HCT116 (cell line): ENCODE data around the gene WBP1. TPM values are rescaled to one million over a fixed set of nuclear protein-coding genes. Genes with fewer than 3 reads are reported as not detected.

ENCODE experiments used
- ATAC-seq: fragments of 200-7000 bp; cut with Tn5 transposase; 2 replicates; pipeline ENCODE4 v1.9.1; 2020; ENCODE audit warnings: mild to moderate bottlenecking, moderate library complexity
- BruUV-seq: library from RNA; stranded (reverse); fragments of 400-500 nt; replicated peaks from 2 replicates; lab custom pipeline; 2021; lab: Mats Ljungman, UMichigan
- CTCF ChIA-PET: fragments of 300-600 bp; sonication (Branson Sonifier 250); formaldehyde crosslinking; loops from one replicate; lab custom pipeline; 2021; ENCODE audit warnings: antibody characterized with exemption; lab: Charles Lee
- POLR2A ChIA-PET: fragments of 300-600, 350-600 bp; sonication (Branson Sonifier 250); formaldehyde crosslinking; loops from one replicate; lab custom pipeline; 2021; ENCODE audit warnings: antibody characterized with exemption; lab: Charles Lee
- RAD21 ChIA-PET, 2 experiments: fragments of 300-600 bp; sonication (Branson Sonifier 250); formaldehyde crosslinking; loops; one replicate each; lab custom pipeline; 2023; ENCODE audit warnings: low total read pairs in 2 of 2; ENCODE audit not compliant: uncharacterized antibody in 2 of 2, unreplicated experiment in 2 of 2, low non-redundant PET in 1 of 2; lab: Charles Lee
- DNase-seq: peaks from one replicate; pipeline ENCODE4 v3.0.0-alpha.2; 2010; ENCODE audit warnings: low read depth, low spot score
- H2AFZ ChIP-seq: fragments of 200-600 bp; shearing (Covaris generic), sonication (generic); 2 replicates; pipeline ENCODE4 v1.6.1; 2017; ENCODE audit warnings: low read depth, mixed run types, mixed read lengths, antibody characterized with exemption, low read length; ENCODE audit not compliant: poor library complexity, severe bottlenecking
- H3K27ac ChIP-seq: 2 replicates; pipeline ENCODE4 v1.5.1; 2012; ENCODE audit warnings: low read depth, low read length
- H3K27me3 ChIP-seq: fragments of 200-600 bp; sonication (generic); 2 replicates; pipeline ENCODE4 v1.6.1; 2016; ENCODE audit warnings: mixed run types, low read length, mixed read lengths; ENCODE audit not compliant: insufficient read depth
- H3K36me3 ChIP-seq, 2 experiments: fragments of 200-500 bp in 1 of 2; fragments of 200-600 bp in 1 of 2; sonication (Bioruptor generic) in 1 of 2; sonication (generic) in 1 of 2; 2 replicates each; pipeline versions ENCODE4 v1.5.1 to v1.6.1; 2014 to 2016; ENCODE audit warnings: low read length in 2 of 2, inconsistent platforms in 1 of 2, mixed read lengths in 1 of 2, mixed run types in 1 of 2; ENCODE audit not compliant: insufficient read depth in 2 of 2, control insufficient read depth in 1 of 2
- H3K4me1 ChIP-seq, 2 experiments: fragments of 200-600 bp in 1 of 2; sonication (generic) in 1 of 2; 2 replicates each; pipeline versions ENCODE4 v1.5.1 to v1.6.1; 2012 to 2017; ENCODE audit warnings: low read length in 2 of 2, inconsistent platforms in 1 of 2, mild to moderate bottlenecking in 1 of 2, mixed read lengths in 1 of 2, mixed run types in 1 of 2, moderate library complexity in 1 of 2; ENCODE audit not compliant: insufficient read depth in 2 of 2, control insufficient read depth in 1 of 2
- H3K4me2 ChIP-seq: fragments of 200-600 bp; sonication (generic); 2 replicates; pipeline ENCODE4 v1.6.1; 2017; ENCODE audit warnings: mixed run types, low read length, mixed read lengths
- H3K4me3 ChIP-seq, 2 experiments: fragments of 200-600 bp in 1 of 2; sonication (generic) in 1 of 2; replicated peaks in 1 of 2; 2 replicates each; pipeline ENCODE4 v1.5.1; 2011 to 2016; ENCODE audit warnings: low read length in 2 of 2, control low read depth in 1 of 2, low read depth in 1 of 2, mild to moderate bottlenecking in 1 of 2, mixed read lengths in 1 of 2, mixed run types in 1 of 2
- H3K79me2 ChIP-seq: fragments of 200-600 bp; sonication (generic); 2 replicates; pipeline ENCODE4 v1.6.1; 2017; ENCODE audit warnings: mild to moderate bottlenecking, mixed run types, low read length, moderate library complexity, mixed read lengths; ENCODE audit not compliant: insufficient read depth
- H3K9ac ChIP-seq: fragments of 200-600 bp; sonication (generic); 2 replicates; pipeline ENCODE4 v1.6.1; 2016; ENCODE audit warnings: low read length, mixed read lengths
- H3K9me2 ChIP-seq: fragments of 200-600 bp; sonication (generic), shearing (Covaris generic); 2 replicates; pipeline ENCODE4 v1.6.1; 2017; ENCODE audit warnings: mixed run types, mild to moderate bottlenecking, moderate library complexity; ENCODE audit not compliant: insufficient read depth
- H3K9me3 ChIP-seq, 2 experiments: fragments of 200-500 bp in 1 of 2; fragments of 200-600 bp in 1 of 2; sonication (Bioruptor generic) in 1 of 2; sonication (generic) in 1 of 2; 2 replicates each; pipeline ENCODE4 v1.6.1; 2014 to 2017; ENCODE audit warnings: low read length in 2 of 2, mixed read lengths in 2 of 2, inconsistent platforms in 1 of 2, low read depth in 1 of 2, mild to moderate bottlenecking in 1 of 2, mixed run types in 1 of 2, moderate library complexity in 1 of 2; ENCODE audit not compliant: control insufficient read depth in 1 of 2, insufficient read depth in 1 of 2
- H4K20me1 ChIP-seq: fragments of 200-600 bp; sonication (generic), shearing (Covaris generic); 2 replicates; pipeline ENCODE4 v1.6.1; 2017; ENCODE audit warnings: mixed run types, mild to moderate bottlenecking, moderate library complexity; ENCODE audit not compliant: insufficient read depth
- ATF3 ChIP-seq: IDR thresholded peaks from 2 replicates; pipeline ENCODE4 v1.6.1; 2012
- CBX3 ChIP-seq: IDR thresholded peaks from 2 replicates; pipeline ENCODE4 v1.6.1; 2012; ENCODE audit warnings: low read depth
- CEBPB ChIP-seq: IDR thresholded peaks from 2 replicates; pipeline ENCODE4 v1.6.1; 2012; ENCODE audit warnings: low read depth
- CTCF ChIP-seq, 3 experiments: fragments of 200-600 bp in 1 of 3; sonication (generic) in 1 of 3; IDR thresholded peaks in 2 of 3; conservative IDR thresholded peaks in 1 of 3; 2 replicates each; pipeline ENCODE4 v1.5.1; 2012 to 2017; ENCODE audit warnings: low read depth in 2 of 3, low read length in 2 of 3, antibody characterized with exemption in 1 of 3, borderline replicate concordance in 1 of 3, control low read depth in 1 of 3, mild to moderate bottlenecking in 1 of 3, mixed read lengths in 1 of 3, mixed run types in 1 of 3, moderate library complexity in 1 of 3; ENCODE audit not compliant: insufficient read depth in 1 of 3
- EGR1 ChIP-seq: IDR thresholded peaks from 2 replicates; pipeline ENCODE4 v1.6.1; 2012; ENCODE audit warnings: low read depth
- ELF1 ChIP-seq: IDR thresholded peaks from 2 replicates; pipeline ENCODE4 v1.6.1; 2012; ENCODE audit warnings: low read depth, borderline replicate concordance
- EZH2 ChIP-seq: fragments of 200-600 bp; sonication (generic); IDR thresholded peaks from 2 replicates; pipeline ENCODE4 v1.6.1; 2017; ENCODE audit warnings: antibody characterized with exemption, mixed run types
- EZH2phosphoT487 ChIP-seq: fragments of 200-600 bp; IDR thresholded peaks from 2 replicates; pipeline ENCODE4 v1.6.1; 2018; ENCODE audit warnings: antibody characterized with exemption, borderline replicate concordance
- FOSL1 ChIP-seq: IDR thresholded peaks from 2 replicates; pipeline ENCODE4 v1.6.1; 2012; ENCODE audit warnings: low read depth
- POLR2A ChIP-seq: IDR thresholded peaks from 2 replicates; pipeline ENCODE4 v1.7.0; 2011; ENCODE audit warnings: borderline replicate concordance; ENCODE audit not compliant: insufficient read depth, insufficient read length; ENCODE audit errors: extremely low read depth
- POLR2AphosphoS5 ChIP-seq: IDR thresholded peaks from 2 replicates; pipeline ENCODE4 v1.6.1; 2011; ENCODE audit warnings: mild to moderate bottlenecking, low read depth, low read length, moderate library complexity
- REST ChIP-seq: IDR thresholded peaks from 2 replicates; pipeline ENCODE4 v1.6.1; 2012; ENCODE audit warnings: low read depth
- SIN3A ChIP-seq: IDR thresholded peaks from 2 replicates; pipeline ENCODE4 v1.6.1; 2012; ENCODE audit warnings: low read depth
- SP1 ChIP-seq: IDR thresholded peaks from 2 replicates; pipeline ENCODE4 v1.6.1; 2012; ENCODE audit warnings: low read depth
- SRF ChIP-seq: IDR thresholded peaks from 2 replicates; pipeline ENCODE4 v1.6.1; 2012; ENCODE audit warnings: low read depth
- TCF7L2 ChIP-seq: IDR thresholded peaks from 2 replicates; pipeline ENCODE4 v1.7.0; 2011; ENCODE audit warnings: borderline replicate concordance, inconsistent platforms; ENCODE audit not compliant: insufficient read depth, insufficient read length; ENCODE audit errors: extremely low read depth
- YY1 ChIP-seq: IDR thresholded peaks from 2 replicates; pipeline ENCODE4 v1.6.1; 2011; ENCODE audit warnings: low read length, low read depth, moderate library complexity, mild to moderate bottlenecking; ENCODE audit not compliant: insufficient replicate concordance; ENCODE audit errors: extremely low read depth
- ZNF274 ChIP-seq: fragments of 200-500 bp; sonication (Bioruptor generic); IDR thresholded peaks from 2 replicates; pipeline ENCODE4 v1.6.1; 2014; ENCODE audit warnings: mild to moderate bottlenecking, low read depth, low read length, inconsistent platforms
- intact Hi-C: fragments of 100-400 bp; cut with micrococcal nuclease; formaldehyde crosslinking; loops from 2 replicates; pipeline ENCODE4 v1.10.0; 2022
- total RNA-seq: library from RNA; stranded (reverse); gene quantifications from one replicate; pipeline ENCODE4 v1.2.1, GENCODE V29; 2021; ENCODE audit not compliant: unreplicated experiment

WBP1 gene
- total RNA-seq, 1 experiment from 2014 or later = 64.7 TPM

GRCh38 chr2:74482801-74483674 lies 24.8 kb downstream of the WBP1 start, which contains the start of the genes CCDC142 and TTC31:
Gene CCDC142 (minus strand): TSS chr2:74482998. CDS start chr2:74482837, 161 bp downstream.
Gene TTC31 (plus strand): TSS chr2:74483081. CDS start chr2:74483096, 15 bp downstream.
- intact Hi-C loops = loop anchor here (1.0 to 2.0 kb wide), 6 partner anchors 20 to 104 kb away; partner anchors contain the start of genes AUP1, HTRA2, INO80B and WBP1
- H3K9me3 ChIP-seq = no peaks in the 10 kb centered on the region
- no peaks in the 10 kb centered on the region for H3K9me2 ChIP-seq
- peaks cover 12 to 20% of the 10 kb centered on the region in 2 experiments for H3K4me1 ChIP-seq
- H3K27me3 ChIP-seq = no peaks in the 10 kb centered on the region
- peak within 1 kb of the TSS; percentile 86 for H3K9ac ChIP-seq
- peaks cover 31% of the 10 kb centered on the region for H3K79me2 ChIP-seq
- no peak within 1 kb of the TSS for H2AFZ ChIP-seq
- RAD21 ChIA-PET = interaction anchor here in 1 of 2 experiments (0.8 to 1.0 kb wide), 2 partner anchors 47 to 105 kb away, joined by 3 read pairs; partner anchors contain the start of genes AUP1 and HTRA2
- POLR2A ChIA-PET = interaction anchor here (0.6 to 3.5 kb wide), 4 partner anchors 11 to 31 kb away, joined by 3 to 25 read pairs (median 4); partner anchors contain the start of genes INO80B, MRPL53 and WBP1
- peak within 1 kb of the TSS; percentile 90 for H3K27ac ChIP-seq
- TSS peak; percentile 93 for BruUV-seq
- peaks cover 11 to 13% of the 10 kb centered on the region in 2 experiments; a peak in 3 of 4 replicates for H3K36me3 ChIP-seq
- peak within 1 kb of the TSS; percentile 66 for H3K4me2 ChIP-seq
- DNase-seq (peak; percentile 91), ATAC-seq (peak; percentile 92)
- CTCF ChIA-PET = interaction anchor here (0.8 to 2.3 kb wide), 8 partner anchors 9 to 62 kb away, joined by 3 to 12 read pairs (median 8); partner anchors contain the start of genes INO80B and MRPL53
- peak within 1 kb of the TSS; percentile 61 to 95 for H3K4me3 ChIP-seq
- no peaks in the 10 kb centered on the region for H4K20me1 ChIP-seq
- TF ChIP-seq ATF3 (no peak), CBX3 (peak; percentile 50), EZH2phosphoT487 (no peak), POLR2AphosphoS5 (peak; percentile 79), TCF7L2 (peak; percentile 51), FOSL1 (no peak), REST (no peak), YY1 (peak; percentile 100), EZH2 (no peak), ELF1 (no peak; the same call in 1 of the 2 replicates), SP1 (peak; percentile 86), CTCF (IDR thresholded peaks at IDR 0.05 in 2 of 3, conservative IDR thresholded peaks at IDR 0.05 in 1 of 3; ENCODE audit: borderline replicate concordance in 1 of 3, insufficient read depth in 1 of 3, low read depth in 2 of 3, low read length in 2 of 3) (peak; percentile 86 to 91 (median 91)), SIN3A (peak; percentile 82; the same call in 1 of the 2 replicates), POLR2A (peak; percentile 58), CEBPB (no peak), SRF (no peak), EGR1 (peak; percentile 76), ZNF274 (no peak)
